SW 1271 (cell line): Measurements from ENCODE around the gene KRTAP10-7.
"Not testable (repeated sequence)": the region's sequence is repeated elsewhere in the genome, so short reads cannot be mapped to it uniquely, and the experiment has no call there.

ENCODE experiments used
- DNase-seq, 2 experiments: peaks; one replicate each; lab custom pipeline; 2025; lab: John Stamatoyannopoulos, UW

Gene KRTAP10-7

DNA sequence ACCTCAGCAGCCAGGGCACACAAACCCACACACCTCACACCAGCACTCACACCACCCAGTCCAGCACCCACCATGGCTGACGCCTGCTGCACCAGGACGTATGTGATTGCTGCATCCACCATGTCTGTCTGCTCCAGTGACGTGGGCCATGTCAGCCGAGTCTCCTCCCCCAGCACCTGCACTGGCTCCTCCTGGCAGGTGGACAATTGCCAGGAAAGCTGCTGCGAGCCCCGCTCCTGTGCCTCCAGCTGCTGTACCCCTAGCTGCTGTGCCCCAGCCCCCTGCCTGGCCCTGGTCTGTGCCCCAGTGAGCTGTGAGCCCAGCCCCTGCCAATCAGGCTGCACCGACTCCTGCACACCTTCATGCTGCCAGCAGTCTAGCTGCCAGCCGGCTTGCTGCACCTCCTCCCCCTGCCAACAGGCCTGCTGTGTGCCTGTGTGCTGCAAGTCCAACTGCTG lies 11.7 kb downstream of the KRTAP10-7 start, which contains the start of gene KRTAP10-8:
Gene KRTAP10-8, plus strand, starts transcription at position 51 of the 458 bp plus-strand sequence. Its CDS starts 22 bp downstream, at position 73.
- no peak for DNase-seq

GRCh38 chr21:44612669-44613229 lies 12.4 kb downstream of the KRTAP10-7 start:
- DNase-seq = no peak

DNA sequence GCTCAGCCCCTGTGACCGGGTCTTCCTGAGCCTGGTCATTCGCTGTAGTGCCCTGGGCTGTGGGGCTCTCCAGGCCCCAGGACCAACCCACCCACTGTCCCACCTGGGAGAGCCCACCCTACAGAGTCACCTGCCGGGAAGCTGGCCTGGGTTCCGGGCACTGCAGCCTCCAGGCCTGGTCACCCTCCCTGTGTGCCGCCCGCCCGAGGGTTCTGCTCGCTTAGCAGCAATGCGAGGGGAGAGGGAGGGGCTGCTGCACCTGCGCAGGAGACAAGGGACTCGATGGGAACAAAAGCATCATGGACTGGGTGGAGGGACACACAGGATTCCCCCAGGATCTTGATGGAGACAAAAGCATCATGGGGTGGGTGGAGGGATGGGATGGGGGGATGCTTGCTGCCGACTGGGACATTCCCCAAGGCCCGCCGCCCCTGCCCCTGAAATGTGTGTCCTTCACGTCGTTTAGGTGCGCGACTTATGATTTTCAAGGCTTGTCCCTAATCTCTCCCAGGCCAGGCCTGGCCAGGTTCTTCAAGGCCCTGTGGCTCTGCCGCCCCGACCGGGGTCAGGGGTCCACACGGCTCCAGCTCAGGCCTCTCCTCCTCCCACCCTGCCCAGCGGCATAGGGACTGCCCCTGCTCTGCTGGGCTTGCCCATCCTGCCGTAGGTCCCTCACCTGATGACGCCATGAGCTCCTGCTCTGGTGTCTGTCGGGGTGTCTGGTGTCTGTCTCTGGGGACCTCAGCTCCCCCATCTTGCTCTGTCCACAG lies 13.2 kb downstream of the KRTAP10-7 start:
- no peak for DNase-seq

- DNase-seq = no peak
Observed at GRCh38 chr21:44614161-44614631, 13.8 kb downstream of the KRTAP10-7 start.

DNA sequence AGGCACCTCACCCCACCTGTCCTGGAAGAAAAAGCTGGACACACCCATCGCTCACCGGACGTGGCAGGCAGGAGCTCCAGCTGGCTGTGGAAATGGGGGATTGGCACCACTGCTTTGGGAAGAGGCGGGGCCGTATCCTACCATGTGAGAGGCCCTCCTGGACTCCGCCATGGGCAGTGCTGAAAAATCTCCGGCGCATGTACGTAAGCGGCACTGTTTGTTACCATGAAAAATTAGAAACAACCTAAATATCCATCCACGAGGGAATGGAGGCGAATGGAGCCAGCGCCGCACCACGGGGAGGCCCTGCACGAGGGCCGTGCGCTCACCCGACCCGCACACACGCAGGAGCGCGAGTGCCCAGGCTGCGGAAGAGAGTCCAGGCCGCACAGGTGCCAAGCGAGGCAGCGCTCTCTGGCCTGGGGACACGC lies 14.6 kb downstream of the KRTAP10-7 start:
- no peak for DNase-seq

- DNase-seq = no peak
Observed at GRCh38 chr21:44615466-44615865, 15.1 kb downstream of the KRTAP10-7 start.

GRCh38 chr21:44615911-44616590 lies 15.7 kb downstream of the KRTAP10-7 start:
- no peak for DNase-seq

DNA sequence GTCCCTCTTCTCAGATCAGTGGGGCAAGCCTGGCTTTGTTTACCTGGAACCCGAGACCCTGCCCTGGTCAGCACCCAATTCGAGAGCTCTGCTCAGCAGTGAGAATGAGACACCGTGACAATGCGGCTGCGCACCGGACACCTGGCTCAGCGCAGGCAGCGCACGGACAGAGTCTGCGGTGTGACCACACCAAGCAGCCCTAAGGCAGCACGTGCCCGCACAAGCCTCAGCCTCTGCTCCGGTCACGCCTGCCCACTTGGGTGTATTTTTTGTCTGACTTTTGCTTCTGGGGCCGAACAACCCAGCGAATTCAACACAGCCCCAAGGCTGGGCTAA lies 16.2 kb downstream of the KRTAP10-7 start:
- no peak for DNase-seq

- no peak for DNase-seq
Observed at GRCh38 chr21:44617071-44617501, 16.7 kb downstream of the KRTAP10-7 start.

- no peak for DNase-seq
Observed at GRCh38 chr21:44618504-44618903, 18.1 kb downstream of the KRTAP10-7 start.

DNA sequence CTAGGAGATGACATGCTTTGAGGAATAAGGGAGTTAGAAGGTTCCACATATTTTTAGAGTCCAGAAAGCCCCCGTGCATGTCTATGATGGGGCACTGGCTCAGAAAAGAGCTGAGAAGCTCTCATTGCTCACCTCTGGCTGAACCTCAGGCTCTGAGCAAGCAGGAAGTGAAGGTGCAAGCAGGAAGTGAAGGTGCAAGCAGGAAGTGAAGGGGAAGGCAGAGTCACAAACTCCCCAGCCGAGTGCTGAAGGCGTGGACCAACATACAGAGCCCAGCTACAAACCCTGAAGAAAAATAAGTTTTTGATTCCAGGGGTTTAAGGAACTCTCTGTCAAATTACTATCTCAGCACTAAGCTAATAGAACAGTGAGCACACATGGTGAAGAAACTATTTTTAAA lies 18.5 kb downstream of the KRTAP10-7 start:
- DNase-seq = no peak

- DNase-seq = no peak
Observed at GRCh38 chr21:44619886-44620285, 19.5 kb downstream of the KRTAP10-7 start.

DNA sequence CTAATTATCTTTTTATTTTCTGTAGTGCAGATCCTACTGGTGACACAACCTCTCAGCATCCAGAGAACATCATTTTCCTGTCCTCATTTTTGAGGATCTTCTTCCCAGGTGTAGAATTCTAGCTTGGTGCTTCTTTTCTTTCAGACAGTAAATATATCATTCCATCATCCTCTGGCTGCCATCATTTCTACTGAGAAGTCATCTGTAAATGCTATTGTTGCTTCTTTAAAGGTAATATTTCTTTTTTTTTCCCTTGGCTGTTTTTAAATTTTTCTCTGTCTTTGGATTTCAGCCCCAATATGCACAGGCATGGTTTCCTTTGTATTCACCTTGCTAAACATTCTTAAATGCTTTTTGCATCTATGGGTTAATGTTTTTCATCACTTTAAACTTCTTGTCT lies 23.2 kb downstream of the KRTAP10-7 start:
- DNase-seq = no peak

DNA sequence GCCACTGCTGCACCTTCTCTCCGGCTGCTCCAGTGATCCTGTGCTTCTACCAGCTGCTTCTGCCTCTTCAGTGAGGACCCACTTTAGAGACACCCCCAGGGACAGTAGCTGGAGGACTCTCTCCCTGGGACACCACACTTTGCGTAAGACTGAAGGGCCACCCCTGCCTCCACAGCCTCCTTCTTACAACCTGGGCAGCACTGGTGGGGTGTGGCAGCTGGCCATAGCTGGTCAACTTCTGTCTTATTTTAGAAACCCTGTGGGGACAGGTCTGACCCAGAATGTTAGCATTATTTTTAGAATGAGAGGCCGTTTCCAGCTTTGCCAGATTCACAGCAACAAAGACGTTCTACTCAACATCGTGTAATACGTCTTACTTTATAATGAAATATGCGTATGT lies 25.4 kb downstream of the KRTAP10-7 start:
- DNase-seq = no peak

GRCh38 chr21:44626262-44626661 lies 25.9 kb downstream of the KRTAP10-7 start:
- no peak for DNase-seq

- DNase-seq = no peak
Observed at GRCh38 chr21:44626673-44627143, 26.3 kb downstream of the KRTAP10-7 start, which contains the start of gene KRTAP10-9. Gene KRTAP10-9, plus strand, starts transcription at chr21:44627093. Its CDS starts 79 bp downstream, at chr21:44627172.

GRCh38 chr21:44627181-44627822 lies 26.9 kb downstream of the KRTAP10-7 start:
- not testable (repeated sequence) for DNase-seq

- not testable (repeated sequence) for DNase-seq
Observed at GRCh38 chr21:44627831-44628233, 27.4 kb downstream of the KRTAP10-7 start.

GRCh38 chr21:44628707-44629391 lies 28.5 kb downstream of the KRTAP10-7 start:
- DNase-seq = no peak

DNA sequence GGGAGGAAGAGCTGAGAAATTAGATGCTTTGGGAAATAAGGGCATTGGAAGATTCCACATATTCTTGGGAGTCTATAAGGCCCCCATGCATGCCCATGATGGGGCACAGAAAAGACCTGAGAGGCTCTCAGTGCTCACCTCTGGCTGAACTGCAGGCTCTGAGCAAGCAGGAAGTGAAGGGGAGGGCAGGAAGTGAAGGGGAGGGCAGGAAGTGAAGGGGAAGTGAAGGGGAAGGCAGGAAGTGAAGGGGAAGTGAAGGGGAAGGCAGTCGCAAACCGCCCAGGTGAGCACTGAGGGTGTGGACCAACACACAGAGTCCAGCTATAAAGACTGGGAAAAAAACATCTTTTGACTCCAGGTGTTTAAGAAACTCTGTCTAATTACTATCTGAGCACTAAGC lies 30.0 kb downstream of the KRTAP10-7 start:
- DNase-seq = no peak

- DNase-seq = peak in 1 of 2 experiments; percentile 0
Observed at GRCh38 chr21:44632067-44632466, 31.7 kb downstream of the KRTAP10-7 start.
